GM12878 (cell line): ENCODE measurements around the gene ADCY6.

Experiments
- BRCA1 ChIP-seq: IDR thresholded peaks from 2 replicates; pipeline ENCODE4 v1.6.1; 2011; ENCODE audit warnings: low read depth, low read length, improper control_type of control experiment
- CHD2 ChIP-seq: IDR thresholded peaks from 2 replicates; pipeline ENCODE4 v1.6.1; 2011; ENCODE audit warnings: low read depth, low read length, improper control_type of control experiment, borderline replicate concordance
- FOS ChIP-seq: IDR thresholded peaks from 3 replicates; pipeline ENCODE4 v1.6.1; 2011; ENCODE audit warnings: borderline replicate concordance; ENCODE audit not compliant: insufficient read length; ENCODE audit errors: extremely low read depth
- IKZF1 ChIP-seq: fragments of 450-650 bp; conservative IDR thresholded peaks from 2 replicates; pipeline ENCODE4 v1.6.1; 2017; ENCODE audit warnings: antibody characterized with exemption, mild to moderate bottlenecking
- KDM1A ChIP-seq: fragments of 200-600 bp; sonication (generic); IDR thresholded peaks from 2 replicates; pipeline ENCODE4 v1.6.1; 2016; ENCODE audit warnings: borderline replicate concordance
- NRF1 ChIP-seq: conservative IDR thresholded peaks from 2 replicates; pipeline ENCODE4 v1.6.1; 2011; ENCODE audit warnings: mild to moderate bottlenecking, low read depth, low read length, improper control_type of control experiment
- POLR2A ChIP-seq: IDR thresholded peaks from 2 replicates; pipeline ENCODE4 v1.6.1; 2011; ENCODE audit warnings: low read depth, mild to moderate bottlenecking, low read length
- ZNF217 ChIP-seq: fragments of 450-650 bp; IDR thresholded peaks from 2 replicates; pipeline ENCODE4 v1.6.1; 2017; ENCODE audit warnings: antibody characterized with exemption, mild to moderate bottlenecking
- TF ChIP-seq, protein P1 (sequence below): IDR thresholded peaks from 2 replicates; pipeline ENCODE4 v1.6.1; 2012; ENCODE audit warnings: low read depth, low read length, improper control_type of control experiment

DNA sequence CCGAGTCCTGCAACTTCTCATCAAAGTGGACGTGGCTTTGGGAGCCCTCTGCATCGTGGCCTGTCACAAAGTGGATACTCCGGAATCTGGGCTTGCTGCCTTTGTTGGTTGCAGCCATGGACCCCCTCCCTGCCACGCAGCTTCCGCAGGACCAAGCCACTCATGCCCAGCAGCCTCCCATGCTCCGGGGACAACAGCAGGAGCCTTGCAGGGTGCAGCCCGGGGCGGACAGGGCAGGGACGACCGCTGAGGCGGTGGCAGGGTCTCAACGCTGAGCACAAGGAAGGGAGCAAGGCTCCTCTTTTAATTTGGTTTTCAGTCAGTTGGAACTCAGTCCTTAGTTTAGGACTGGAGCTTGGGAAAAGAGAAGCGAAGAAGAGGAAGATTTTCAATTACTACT lies 12.1 kb upstream of the ADCY6 start:
- no peak for TF ChIP-seq FOS
- no peak for TF ChIP-seq KDM1A
- no peak for TF ChIP-seq IKZF1
- no peak for TF ChIP-seq CHD2
- TF ChIP-seq, protein P1, sequence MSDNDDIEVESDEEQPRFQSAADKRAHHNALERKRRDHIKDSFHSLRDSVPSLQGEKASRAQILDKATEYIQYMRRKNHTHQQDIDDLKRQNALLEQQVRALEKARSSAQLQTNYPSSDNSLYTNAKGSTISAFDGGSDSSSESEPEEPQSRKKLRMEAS: no peak
- TF ChIP-seq BRCA1: no peak
- no peak for TF ChIP-seq POLR2A
- no peak for TF ChIP-seq ZNF217
- no peak for TF ChIP-seq NRF1
